Lower leg skin (tissue), 3 donors: ENCODE data around the gene LMOD2.

Source experiments
- CTCF ChIP-seq, 3 donors: fragments of 450-650 bp; IDR thresholded peaks; one replicate each; pipeline ENCODE4 v1.5.1; 2016; ENCODE audit warnings: antibody characterized with exemption in 3 of 3, mild to moderate bottlenecking in 3 of 3, moderate library complexity in 2 of 3
- POLR2A ChIP-seq, 2 donors: fragments of 450-650 bp; IDR thresholded peaks; one replicate each; pipeline ENCODE4 v1.6.1; 2016 to 2017; ENCODE audit warnings: antibody characterized with exemption in 2 of 2, mild to moderate bottlenecking in 1 of 2, moderate library complexity in 1 of 2

DNA sequence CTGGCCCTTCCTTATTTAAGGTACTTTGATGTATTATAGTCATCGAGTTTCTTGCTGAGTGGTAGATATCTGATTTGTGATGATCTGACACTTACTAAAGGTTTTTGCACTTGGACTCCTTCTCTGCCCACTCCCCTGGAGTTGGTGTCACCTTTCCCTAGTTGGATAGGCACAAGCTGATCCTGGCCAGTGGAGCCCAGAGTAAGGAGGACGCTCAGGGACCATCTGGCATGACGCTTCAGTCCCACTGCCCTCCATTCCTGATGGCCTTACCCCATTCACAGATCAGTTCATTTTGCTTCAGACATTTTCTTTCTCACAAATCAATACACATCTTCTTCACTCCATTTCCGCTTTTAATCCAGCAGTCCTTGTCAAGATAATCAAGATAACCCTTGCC is 34.0 kb upstream of the LMOD2 start:
- no peak for TF ChIP-seq CTCF (IDR thresholded peaks at IDR 0.05)
- no peak for TF ChIP-seq POLR2A (IDR thresholded peaks at IDR 0.05)
